NCI-H1436 (cell line): Measurements from ENCODE around the gene DAP3.
"Not testable (repeated sequence)": the region's sequence is repeated elsewhere in the genome, so short reads cannot be mapped to it uniquely, and the experiment has no call there.

ENCODE experiments used
- DNase-seq: peaks from one replicate; lab custom pipeline; 2025; lab: John Stamatoyannopoulos, UW

The DAP3 gene

DNA sequence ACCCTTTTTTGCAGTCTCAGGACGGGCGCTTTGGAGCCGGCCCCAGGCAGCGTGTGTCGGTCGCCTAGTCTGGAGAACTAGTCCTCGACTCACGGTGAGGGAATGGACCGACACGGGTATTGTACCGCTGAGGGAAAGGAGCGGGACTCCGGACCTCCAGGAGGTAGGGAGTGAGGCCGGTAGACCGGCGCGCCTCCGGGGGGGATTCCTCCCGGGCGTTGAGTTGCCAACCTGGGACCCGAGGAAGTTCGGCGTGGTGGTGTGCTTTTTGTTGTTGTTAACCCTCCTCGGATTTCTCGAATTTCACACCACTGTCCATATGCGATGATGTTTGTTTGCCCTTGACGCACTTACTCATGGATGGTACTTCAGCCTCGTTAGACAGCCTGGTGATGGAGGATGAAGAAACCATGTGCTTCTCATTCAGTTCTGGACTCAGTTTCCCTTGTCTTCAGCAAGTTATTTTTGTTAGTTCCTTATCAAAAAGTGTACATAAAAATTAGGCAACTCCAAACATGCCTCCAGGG, at the start of gene DAP3:
Gene DAP3 (plus strand): TSS at position 11 of the 527 bp plus-strand sequence. CDS start 20,689 bp downstream, outside the sequence.
- DNase-seq, result not testable (repeated sequence)

DNA sequence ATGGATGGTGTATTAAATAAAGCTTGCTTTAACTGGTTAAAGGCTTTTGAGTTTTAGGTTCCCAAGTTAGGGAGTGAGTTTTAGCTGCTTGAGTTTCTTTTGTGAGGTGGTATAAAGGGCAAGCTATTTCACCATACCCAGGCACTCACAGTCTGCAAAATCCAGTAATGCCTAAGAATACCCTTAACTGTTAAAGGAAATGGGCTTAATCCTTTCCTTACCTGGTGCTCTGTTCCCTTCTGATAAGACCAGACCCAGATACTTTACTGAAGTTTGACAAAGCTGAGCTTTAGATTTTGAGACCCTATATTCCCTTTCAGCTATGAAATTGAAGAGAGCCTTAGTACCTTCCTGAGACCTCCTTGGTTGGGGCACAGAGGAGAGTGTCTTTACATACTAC, 48.5 kb upstream of the DAP3 start:
- no peak for DNase-seq

DNA sequence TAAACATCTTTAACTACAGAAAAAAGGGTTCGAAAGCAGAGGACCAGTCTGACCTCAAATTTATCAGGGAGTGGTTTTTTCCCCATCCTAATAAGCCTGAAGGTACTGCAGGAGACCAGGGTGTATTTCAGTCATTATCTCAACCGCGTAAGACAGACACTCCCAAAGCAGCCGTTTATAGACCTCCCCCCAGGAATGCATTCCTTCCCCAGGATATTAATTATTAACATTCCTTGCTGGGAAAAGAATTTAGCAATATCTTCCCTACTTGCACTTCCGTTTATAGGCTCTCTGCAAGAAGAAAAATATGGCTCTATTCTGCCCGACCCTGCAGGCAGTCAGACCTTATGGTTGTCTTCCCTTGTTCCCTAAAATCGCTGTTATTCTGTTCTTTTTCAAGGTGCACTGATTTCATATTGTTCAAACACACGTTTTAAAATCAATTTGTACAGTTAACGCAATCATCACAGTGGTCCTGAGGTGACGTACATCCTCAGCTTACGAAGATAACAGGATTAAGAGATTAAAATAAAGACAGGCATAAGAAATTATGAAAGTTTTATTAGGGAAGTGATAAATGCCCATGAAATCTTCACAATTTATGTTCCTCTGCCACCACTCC, 46.2 kb upstream of the DAP3 start:
- DNase-seq, result not testable (repeated sequence)

DNA sequence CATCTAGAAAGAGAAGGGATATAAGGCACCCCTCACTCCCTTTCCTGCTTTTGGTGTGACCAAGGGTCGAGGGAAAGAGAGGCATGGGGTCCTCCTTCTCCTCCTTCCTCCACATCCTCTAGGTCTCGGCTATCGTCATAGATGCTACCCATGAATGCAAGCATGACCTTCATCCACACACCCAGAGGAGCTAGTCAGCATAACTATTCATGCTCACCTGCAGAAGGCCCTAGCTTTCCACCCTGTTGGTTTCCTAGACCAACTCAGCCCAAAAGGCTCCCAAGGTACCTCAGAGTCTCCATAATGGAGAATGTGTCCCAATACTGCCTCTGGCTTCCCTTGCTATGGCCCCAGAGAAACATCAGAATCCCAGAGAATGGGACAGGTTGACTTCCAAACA, 45.7 kb upstream of the DAP3 start:
- no peak for DNase-seq

DNA sequence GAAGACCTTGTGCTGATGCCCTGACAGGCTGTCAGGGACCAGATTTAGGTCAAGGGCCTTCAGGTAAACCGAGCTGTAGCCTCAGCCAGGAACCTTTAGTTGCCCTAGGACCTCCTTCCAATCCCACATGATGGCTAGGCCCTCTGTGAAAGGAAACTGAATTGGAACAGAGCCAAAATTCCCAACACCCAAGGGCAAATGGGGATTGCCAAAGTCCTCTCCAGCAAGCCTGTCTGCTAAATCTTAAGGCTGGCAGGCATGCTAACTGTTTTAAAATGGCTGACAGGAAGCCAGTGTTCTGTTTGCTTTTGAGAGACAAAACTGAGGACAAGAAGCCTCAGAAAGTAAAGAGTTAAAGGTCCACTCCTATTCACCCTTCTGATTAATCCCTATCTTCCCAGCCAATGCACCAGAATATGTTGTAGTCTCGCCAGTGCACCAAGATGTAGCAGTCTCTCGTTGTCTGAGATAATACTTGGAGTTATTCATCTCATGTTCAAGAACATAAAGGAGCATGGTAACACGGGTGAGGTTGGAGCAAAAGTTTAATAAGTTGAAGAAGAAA, 43.8 kb upstream of the DAP3 start:
- no peak for DNase-seq

DNA sequence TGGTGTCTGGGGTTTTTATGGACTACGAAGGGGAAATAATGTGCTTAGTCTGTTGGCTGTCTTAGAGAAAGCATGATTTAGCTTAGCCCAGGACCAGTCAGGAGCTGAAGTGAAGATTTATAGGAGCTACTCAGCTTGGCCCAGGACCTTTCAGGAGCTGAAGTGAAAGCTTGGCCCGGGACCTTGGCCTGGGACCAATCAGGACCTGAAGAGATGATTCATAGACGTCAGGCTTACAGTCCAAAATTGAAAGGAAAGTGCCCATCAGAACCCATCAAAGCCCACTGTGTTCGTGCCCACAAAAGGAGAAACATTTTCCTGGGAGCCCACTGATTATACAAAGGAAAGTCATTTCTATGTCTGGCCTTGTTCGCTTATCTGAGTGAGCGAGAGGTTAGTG, 43.2 kb upstream of the DAP3 start:
- DNase-seq, result no peak

DNA sequence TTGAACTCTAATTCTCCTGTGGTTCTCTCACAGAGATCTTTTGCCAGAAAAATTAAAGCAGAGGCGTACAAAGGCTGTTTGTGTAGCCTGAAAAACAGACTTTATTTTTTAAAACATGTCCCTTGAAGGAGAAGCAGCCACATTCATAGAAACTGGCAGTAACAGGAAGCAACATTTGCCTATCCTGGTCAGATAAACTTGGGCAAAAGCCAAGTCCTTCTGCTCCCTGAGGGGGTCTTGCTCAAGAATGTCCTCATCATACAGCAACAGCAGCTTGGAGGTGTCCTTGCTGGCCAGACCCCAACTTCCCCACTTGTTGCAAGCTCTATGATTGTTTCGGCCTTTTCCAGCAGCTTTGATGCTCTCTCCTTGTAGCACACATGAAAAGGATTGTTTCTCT, 42.6 kb upstream of the DAP3 start:
- no peak for DNase-seq

DNA sequence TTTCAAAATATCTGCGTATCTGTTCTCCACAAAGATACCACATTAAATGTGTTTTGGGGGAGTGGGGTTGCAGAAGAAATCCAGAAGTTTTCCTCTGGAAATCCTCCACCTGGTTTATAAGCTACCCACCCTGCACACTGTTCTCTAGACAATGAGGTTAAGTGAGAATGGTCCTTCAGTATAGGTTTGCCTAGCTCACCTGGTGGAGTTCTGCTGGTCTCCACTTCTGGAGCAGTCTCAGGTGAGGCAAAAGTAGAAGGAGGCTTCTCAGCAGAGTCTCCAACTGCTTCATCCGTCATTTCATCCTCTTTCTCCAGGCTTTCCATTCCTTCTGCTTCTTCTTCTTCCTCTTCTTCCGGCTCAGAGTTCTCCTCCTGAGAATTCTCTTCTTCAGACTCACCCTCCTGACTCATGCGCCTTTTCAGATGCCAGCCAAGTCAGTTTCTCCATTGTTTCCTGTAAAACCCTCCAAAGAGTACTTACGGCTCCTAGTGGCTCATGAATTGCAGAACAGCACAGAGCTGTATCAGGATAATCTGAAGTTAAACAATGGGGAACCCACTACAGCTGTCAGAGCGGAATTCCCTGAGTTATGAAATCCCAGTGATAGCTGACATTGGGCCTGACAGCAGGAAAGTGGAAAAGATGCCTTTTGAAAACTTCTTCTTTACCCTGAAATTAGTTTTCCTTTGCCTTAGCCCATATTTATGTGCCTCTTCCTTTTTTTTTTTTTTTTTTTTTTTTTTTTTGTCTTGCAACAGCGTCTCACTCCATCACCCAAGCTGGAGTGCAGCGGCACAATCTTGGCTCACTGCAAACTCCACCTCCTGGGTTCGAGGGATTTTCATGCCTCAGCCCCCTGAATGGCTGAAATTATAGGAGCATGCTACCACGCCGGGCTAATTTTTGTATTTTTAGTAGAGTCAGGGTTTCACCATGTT, 40.4 kb upstream of the DAP3 start:
- no peak for DNase-seq

DNA sequence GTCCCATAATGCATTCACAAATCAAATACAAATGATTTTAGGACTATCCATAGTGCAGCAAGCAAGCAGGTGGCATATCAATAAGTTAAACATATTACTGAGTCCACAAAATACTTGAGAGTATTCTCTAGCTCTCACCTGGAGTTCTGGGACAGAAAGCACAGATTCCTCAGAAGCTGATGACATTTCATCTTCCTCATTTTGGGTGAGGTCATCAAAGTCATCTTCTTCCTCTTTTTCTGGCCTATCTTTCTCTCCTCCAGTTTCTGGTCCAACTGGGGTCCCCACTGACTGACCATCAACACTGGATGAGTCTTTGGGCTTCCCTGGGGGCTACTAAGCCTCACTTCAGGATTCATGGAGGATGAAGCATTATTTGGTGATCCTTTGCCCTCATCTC, 39.2 kb upstream of the DAP3 start:
- DNase-seq, result no peak

DNA sequence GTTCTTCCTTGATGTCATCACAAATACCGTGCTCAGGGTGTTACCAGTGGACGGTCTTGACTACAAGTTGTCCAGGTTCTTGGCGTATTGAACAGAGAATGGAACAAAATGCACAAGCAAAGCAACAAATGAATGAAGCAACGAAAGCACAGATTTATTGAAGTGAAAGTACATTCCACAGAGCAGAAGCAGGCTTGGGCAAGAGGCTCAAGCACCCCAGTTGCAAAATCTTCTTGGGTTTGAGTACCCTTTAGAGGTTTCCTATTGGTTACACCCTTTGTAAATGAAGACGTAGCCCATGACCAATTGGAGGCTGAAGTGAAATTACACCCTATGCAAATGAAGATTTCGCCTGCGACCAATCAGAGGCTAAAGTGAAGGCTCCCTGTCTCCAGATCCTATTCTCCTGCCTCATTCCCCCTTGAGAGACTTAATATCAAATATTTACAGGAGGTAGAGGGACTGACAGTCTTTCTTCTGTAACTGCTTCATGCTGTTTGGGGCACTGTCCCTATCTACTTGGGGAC, 38.6 kb upstream of the DAP3 start:
- no peak for DNase-seq

DNA sequence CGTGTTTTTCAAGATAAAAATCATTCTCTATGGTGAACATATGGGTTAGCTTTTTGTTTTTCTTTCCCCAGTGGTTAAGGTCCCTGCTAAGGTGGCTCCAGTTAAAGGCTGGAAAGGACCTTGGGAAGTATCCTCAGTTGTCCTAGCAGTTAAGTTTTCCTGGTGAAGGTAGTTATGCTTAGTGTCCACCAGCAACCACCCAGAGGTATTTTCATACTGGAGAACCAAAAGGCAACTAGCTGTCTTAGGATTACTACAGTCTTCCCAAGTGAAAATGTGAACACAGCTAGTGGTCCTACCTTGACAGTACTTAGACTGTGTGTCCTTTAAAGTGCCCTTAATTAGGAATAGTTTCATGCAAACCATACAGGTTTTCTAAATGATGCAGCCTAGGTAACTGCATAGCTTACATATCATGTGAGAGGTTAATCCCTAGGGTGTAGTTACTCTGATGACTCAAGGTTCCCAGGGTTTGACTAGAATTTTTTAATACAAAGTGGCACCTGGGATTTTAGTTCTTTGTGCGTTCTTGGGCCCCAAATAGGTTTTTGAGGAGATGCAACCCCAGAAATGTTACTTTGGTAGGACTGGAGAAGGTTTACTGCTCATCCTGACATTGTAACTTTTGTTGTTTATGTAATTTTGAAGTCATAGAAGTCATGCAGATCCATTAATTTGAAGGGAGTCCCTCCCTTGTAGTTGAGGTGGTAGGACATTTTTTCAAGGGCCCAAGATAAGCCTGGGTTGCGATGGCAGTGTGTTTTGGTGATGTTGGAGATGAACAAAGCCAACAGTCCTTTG, 36.8 kb upstream of the DAP3 start:
- peak; percentile 59 for DNase-seq

DNA sequence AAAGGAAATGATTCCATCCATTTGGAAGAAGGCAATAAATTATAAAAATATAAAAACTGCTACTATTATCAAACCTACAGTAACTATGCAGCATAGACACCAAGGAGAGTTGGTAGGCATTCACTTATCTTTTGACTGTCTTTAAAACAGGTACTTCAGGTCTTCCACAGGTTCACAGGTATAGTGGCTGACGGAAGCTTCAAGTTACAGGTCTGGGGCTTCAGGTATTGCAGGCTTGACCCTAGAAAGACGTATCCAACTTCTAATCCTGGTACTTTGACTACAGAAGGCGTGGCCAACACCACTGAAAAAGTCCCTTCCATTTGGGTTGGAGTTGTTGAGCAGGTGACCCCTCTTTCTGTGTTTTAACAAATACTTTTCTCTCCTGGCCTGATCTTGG, 35.9 kb upstream of the DAP3 start:
- DNase-seq, result no peak

DNA sequence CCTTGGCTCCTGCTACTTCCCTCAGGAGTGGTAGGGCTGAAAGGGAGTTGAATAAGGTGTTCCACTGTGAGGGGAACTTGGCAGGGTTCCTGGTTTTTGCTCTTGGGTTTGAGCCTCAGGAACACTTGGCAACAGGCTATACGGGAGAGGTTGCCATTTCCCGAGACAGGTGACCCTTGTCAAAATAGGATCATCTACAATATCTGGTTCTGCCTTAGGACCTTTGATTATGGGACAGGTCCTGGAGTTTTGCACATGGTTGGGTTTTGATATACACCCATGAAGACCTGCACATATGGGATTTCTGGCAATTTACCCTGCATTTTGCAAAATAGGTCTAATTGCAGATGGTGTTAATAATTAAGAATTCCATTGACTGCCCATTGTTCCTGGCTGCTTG, 31.4 kb upstream of the DAP3 start:
- DNase-seq, result no peak

DNA sequence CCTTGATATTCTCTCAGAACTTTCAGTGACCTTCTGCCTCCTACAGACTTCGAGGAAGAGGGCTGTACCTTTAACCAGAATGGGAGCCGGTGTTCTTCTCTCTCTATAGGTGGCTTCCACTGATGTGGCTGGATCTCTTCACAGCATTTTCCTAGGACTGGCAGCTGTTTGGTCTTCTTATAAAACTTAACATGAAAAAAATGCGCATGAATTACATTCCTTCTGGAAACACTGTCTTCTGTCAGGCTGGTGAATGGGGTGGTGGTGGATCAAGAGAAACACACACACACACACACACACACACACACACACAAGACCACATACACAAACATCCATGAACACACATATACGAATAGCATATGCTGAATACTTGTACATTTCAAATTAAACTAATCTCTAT, 27.7 kb upstream of the DAP3 start:
- not testable (repeated sequence) for DNase-seq

DNA sequence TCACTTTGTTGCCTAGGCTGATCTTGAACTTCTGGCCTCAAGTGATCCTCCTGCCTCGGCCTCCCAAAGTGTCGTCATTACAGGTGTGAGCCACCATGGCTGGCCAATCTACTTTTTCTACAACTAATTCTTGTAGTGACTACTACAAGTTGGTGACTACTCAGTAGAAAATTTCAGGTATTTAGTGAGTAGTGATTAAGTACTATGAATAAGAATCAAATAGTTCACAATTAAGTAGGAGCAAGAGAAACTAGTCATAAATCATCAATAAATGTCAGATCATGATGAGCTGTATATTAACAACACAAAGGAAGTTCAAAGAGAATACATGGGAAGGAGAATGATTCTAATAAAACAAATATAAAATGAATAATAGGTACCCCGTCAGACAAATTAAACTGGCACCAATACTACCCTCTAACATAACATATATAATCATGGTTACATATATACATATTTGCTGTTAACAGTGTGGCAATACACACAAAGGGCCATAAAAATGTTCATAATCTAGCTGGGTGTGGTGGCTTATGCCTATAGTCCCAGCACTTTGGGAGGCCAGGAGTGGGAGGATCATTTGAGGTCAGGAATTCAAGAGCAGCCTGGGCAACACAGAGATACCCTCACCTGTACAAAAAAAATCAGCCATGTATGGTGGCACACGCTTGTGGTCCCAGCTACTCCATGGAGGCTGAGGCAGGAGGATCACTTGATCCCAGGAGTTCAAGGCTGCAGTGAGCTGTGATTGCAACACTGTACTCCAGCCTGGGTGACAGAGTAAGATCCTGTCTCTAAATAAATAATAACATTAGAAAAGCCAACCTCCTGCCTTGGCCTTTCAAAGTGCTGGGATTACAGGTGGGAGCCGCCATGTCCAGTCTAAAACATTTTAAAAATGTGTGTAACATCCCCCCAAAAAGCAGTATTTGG, 19.4 kb upstream of the DAP3 start:
- no peak for DNase-seq

DNA sequence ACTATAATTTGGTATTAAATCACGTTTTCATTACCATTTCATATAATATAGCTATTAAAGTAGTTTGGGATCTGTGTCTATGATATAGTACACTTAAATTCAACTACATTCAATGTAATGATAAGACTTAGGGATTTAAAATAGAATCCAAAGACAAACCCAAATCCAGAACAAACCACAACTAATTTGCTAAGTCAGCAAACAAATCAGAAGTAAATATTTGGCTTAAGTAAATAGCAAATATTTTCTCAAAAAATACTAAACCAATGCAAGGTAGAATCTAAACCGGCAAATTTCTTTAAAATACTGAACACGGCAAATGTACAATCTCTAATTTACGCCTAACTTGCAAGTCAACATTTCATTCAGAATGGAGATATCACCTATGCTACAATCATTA, 17.1 kb upstream of the DAP3 start:
- no peak for DNase-seq

DNA sequence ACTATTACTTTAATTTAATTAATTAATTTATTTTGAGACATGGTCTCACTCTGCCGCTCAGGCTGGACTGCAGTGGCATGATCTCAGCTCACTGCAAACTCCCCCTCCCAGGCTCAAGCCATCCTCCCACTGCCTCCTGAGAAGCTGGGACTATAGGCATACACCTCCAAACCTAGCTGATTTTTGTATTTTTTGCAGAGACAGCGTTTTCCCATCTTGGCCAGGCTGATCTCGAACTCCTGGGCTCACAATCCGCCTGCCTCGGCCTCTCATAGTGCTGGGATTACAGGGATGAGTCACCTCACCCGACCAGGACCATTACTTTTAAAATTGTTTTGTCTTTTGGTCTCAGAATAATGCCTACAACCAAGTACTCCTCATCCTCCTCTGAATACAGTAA, 15.9 kb upstream of the DAP3 start:
- no peak for DNase-seq

DNA sequence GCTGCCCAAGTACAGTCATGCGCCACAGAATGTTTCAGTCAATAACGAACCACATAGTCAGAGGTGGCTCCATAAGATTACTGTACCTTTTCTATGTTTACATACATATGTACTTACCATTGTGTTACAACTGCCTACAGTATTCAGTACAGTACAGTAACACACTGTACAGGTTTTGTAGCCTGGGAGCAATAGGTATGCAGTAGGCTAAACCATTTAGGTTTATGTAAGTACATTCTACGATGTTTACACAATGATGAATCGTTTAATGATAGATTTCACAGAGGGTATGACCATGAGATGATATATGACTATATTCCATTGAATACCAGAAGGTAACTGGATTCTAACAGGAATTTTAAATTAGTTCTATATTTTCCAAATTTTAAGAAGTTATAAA, 10.9 kb upstream of the DAP3 start:
- no peak for DNase-seq

DNA sequence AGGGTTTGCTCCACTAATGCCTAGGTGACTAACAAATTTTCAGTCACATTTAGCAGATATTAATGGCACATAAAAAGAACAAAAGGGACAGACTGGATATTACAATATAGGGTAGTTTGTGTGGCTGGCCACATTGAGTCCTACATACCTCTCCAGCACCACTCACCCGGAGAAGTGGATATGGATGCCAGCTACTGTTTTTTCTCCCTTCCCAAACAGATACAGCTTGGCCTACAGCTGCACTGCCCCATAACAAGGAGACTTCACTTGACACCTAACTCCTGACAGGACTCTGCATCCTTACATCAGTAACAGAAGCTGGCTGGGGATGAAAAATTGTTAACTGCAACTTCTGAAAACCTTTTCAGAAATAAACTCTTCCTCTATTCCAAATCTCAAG, 9.9 kb upstream of the DAP3 start:
- not testable (repeated sequence) for DNase-seq

DNA sequence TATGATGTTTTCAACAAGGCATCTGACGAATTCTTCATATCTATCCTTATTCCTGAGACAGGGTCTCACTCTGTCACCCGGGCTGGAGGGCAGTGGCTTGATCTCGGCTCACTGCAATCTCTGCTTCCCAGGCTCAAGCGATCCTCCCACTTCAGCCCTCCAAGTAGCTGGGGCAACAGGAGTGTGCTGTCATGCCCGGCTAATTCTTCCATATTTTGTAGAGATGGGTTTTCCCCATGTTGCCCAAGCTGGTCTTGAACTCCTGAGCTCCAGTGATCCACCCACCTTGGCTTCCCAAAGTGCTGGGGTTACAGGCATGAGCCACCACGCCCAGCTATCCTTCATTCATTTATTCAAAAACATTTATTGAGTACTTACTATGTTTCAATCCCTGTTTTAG, 8.4 kb upstream of the DAP3 start:
- DNase-seq, result no peak

DNA sequence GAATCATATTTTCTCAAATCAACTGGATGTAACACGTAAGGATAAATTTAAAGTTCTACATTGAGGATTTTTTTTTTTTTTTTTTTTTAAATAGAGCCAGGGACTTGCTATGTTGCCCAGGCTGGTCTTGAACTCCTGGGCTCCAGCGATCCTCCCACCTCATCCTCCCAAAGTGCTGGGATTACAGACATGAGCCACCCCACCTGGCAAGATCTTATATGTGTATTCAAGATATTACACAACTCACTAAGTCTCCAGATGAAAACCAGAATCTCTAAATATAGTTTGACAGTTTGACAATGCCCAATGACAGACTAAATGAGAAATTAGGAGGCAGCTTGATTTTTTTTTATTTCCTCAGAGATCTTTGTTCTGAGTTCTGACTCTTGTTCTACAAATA, 7.1 kb upstream of the DAP3 start:
- no peak for DNase-seq
